ENCODE results near the gene JPT1. TPM values are rescaled to one million over a fixed set of nuclear protein-coding genes. Genes with fewer than 3 reads are reported as not detected.

Gene JPT1
- total RNA-seq, 4 donors from 2014 or later: 15.1 to 23.4 (median 17.7) TPM

- Histone ChIP-seq H3K27me3 (no peaks in the 10 kb centered on the region), H3K27ac (peak overlapping the region in 1 of 3 donors; percentile 10), H3K9me3 (no peaks in the 10 kb centered on the region), H3K4me1 (peaks cover 2 to 22% of the 10 kb centered on the region in 2 donors), H3K4me3 (replicated peaks in 1 of 3) (no peak overlapping the region), H3K36me3 (peaks cover 0 to 5% of the 10 kb centered on the region in 2 donors)
- intact Hi-C loops (cut with DNase I): no loop called here
- TF ChIP-seq POLR2A (IDR thresholded peaks at IDR 0.05) (no peak), CTCF (IDR thresholded peaks at IDR 0.05) (no peak)
- WGBS, 2 donors: 86 to 97% methylated on average over 8 of the region's 8 CpGs
- DNase-seq: no peak
Measured at GRCh38 chr17:75126954-75127353, 27.4 kb downstream of the JPT1 start.

GRCh38 chr17:75125984-75126383 lies 28.3 kb downstream of the JPT1 start:
- Histone ChIP-seq H3K36me3 (peaks cover 0 to 5% of the 10 kb centered on the region in 2 donors), H3K4me1 (peaks cover 0 to 21% of the 10 kb centered on the region in 2 donors), H3K27ac (no peak overlapping the region), H3K9me3 (no peaks in the 10 kb centered on the region), H3K27me3 (no peaks in the 10 kb centered on the region), H3K4me3 (replicated peaks in 1 of 3) (no peak overlapping the region)
- 62 to 68% methylated on average over 3 of the region's 3 CpGs for WGBS, 2 donors
- intact Hi-C loops (cut with DNase I): no loop called here
- TF ChIP-seq CTCF (IDR thresholded peaks at IDR 0.05) (no peak), POLR2A (IDR thresholded peaks at IDR 0.05) (no peak)
- DNase-seq: no peak

GRCh38 chr17:75124819-75125162 lies 29.5 kb downstream of the JPT1 start:
- TF ChIP-seq CTCF (IDR thresholded peaks at IDR 0.05) (no peak), POLR2A (IDR thresholded peaks at IDR 0.05) (no peak)
- H3K36me3 ChIP-seq: peaks cover 0 to 2% of the 10 kb centered on the region in 2 donors
- 82 to 89% methylated on average over 3 to 4 of the region's 4 CpGs for WGBS, 2 donors
- no peak for DNase-seq
- H3K4me3 ChIP-seq (replicated peaks in 1 of 3): no peak overlapping the region
- H3K27ac ChIP-seq: peak overlapping the region in 2 of 3 donors; percentile 31 to 41
- intact Hi-C loops (cut with DNase I): no loop called here
- no peaks in the 10 kb centered on the region for H3K9me3 ChIP-seq
- H3K27me3 ChIP-seq: no peaks in the 10 kb centered on the region
- H3K4me1 ChIP-seq: peaks cover 0 to 21% of the 10 kb centered on the region in 2 donors

- WGBS, 2 donors: 85 to 87% methylated on average over 8 to 13 of the region's 19 CpGs
- intact Hi-C loops (cut with DNase I): no loop called here
Measured at GRCh38 chr17:75124041-75124818, 30.1 kb downstream of the JPT1 start.

More at GRCh38 chr17:75124041-75124818, 30.1 kb downstream of the JPT1 start:
- Histone ChIP-seq H3K27me3 (no peaks in the 10 kb centered on the region), H3K36me3 (no peaks in the 10 kb centered on the region), H3K4me3 (replicated peaks in 1 of 3) (no peak overlapping the region), H3K9me3 (no peaks in the 10 kb centered on the region), H3K27ac (peak overlapping the region in 2 of 3 donors; percentile 31 to 41), H3K4me1 (peaks cover 0 to 21% of the 10 kb centered on the region in 2 donors)
- TF ChIP-seq CTCF (IDR thresholded peaks at IDR 0.05) (no peak), POLR2A (IDR thresholded peaks at IDR 0.05) (no peak)
- DNase-seq: no peak
